ENCODE measurements around the gene RPP30. TPM values are rescaled to one million over a fixed set of nuclear protein-coding genes. Genes with fewer than 3 reads are reported as not detected.

RPP30 gene
- total and polyA plus RNA-seq, 2 of the 13 experiments (the other 11 are each of a cell fraction or from before 2014, with no cell fraction given) = 27.1 to 65.0 TPM

DNA sequence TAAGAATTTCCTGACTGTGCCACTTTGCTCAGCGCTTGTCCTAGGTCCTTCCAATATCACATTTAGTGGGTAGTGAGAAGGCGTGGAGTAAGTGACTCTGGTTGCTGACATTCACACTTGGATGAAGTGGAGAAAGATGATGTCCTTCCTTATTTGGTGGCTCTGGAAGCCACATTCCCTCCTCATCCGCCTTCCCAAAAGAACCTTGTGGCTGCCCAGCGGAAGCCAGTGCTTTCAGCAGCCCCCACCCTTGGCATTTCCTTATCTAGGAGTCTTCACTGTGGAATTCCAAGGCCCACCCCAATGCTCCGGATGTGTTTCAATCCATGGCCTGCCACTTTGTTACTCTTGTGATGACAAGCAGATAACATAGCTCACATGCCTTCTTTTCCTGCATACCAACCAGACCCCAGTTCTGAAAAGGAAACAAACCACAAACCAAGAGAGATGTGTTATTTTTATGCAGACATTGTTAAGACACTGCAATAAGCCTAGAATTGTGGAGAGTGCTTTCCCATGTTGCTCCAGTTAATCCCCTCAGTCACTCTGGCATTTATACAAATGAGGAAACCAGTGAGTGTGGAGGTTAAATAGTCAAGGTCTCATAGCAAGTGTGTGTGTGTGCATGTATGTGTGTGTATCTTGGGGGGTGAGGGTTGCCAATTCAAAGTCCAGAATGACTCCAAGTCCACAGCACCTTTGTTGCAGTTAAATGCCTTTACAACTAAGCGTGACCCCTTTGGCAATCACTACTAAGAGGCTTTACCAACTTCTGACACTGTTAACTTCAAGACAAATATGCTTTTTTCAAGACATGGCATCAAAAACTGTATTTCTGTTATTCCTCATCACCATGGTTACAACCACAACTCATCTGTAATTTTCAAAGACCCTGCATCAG, 59.4 kb downstream of the RPP30 start (continued):
- TF ChIP-seq CREM (IDR thresholded peaks at IDR 0.05) = peak; percentile 75
- TF ChIP-seq CREM (CRISPR knock-in tag; IDR thresholded peaks at IDR 0.05) = no peak
- no peak for TF ChIP-seq SRSF1 (optimal IDR thresholded peaks at IDR 0.05; ENCODE audit: low read depth, low read length)
- TF ChIP-seq U2AF2 (IDR thresholded peaks at IDR 0.05; ENCODE audit: low read depth, low read length) = no peak
- no peak for TF ChIP-seq CCDC6 (CRISPR knock-in tag; IDR thresholded peaks at IDR 0.05)
- TF ChIP-seq SSRP1 (CRISPR knock-in tag; IDR thresholded peaks at IDR 0.05) = no peak
- TF ChIP-seq NR2C2 (CRISPR knock-in tag; IDR thresholded peaks at IDR 0.05; ENCODE audit: borderline replicate concordance) = peak; percentile 87
- no peak for TF ChIP-seq AKNA (CRISPR knock-in tag; IDR thresholded peaks at IDR 0.05; ENCODE audit: borderline replicate concordance)
- no peak for TF ChIP-seq MATR3 (CRISPR knock-in tag; IDR thresholded peaks at IDR 0.05)
- TF ChIP-seq MIER3 (CRISPR knock-in tag; IDR thresholded peaks at IDR 0.05; ENCODE audit: borderline replicate concordance) = peak; percentile 89; the same call in 1 of the 2 replicates
- no peak for TF ChIP-seq REL (CRISPR knock-in tag; conservative IDR thresholded peaks at IDR 0.05)
- TF ChIP-seq SP4 (CRISPR knock-in tag; IDR thresholded peaks at IDR 0.05) = no peak
- 0 out of 2 replicates have a peak, but pooled peaks have one; percentile 64 for TF ChIP-seq ZNF567 (CRISPR knock-in tag; IDR thresholded peaks at IDR 0.05; ENCODE audit: borderline replicate concordance)
- peak; percentile 83; the same call in 1 of the 2 replicates for TF ChIP-seq HMG20A (CRISPR knock-in tag; IDR thresholded peaks at IDR 0.05; ENCODE audit: borderline replicate concordance)
- TF ChIP-seq ZNF792 (CRISPR knock-in tag; IDR thresholded peaks at IDR 0.05) = no peak
- peak; percentile 85 for TF ChIP-seq FOXA3 (CRISPR knock-in tag; IDR thresholded peaks at IDR 0.05)
- TF ChIP-seq IRF9 (CRISPR knock-in tag; IDR thresholded peaks at IDR 0.05; ENCODE audit: borderline replicate concordance) = no peak
- TF ChIP-seq SYNCRIP (IDR thresholded peaks at IDR 0.05; ENCODE audit: insufficient read depth, low read depth, low read length) = no peak
- TF ChIP-seq, protein P1, sequence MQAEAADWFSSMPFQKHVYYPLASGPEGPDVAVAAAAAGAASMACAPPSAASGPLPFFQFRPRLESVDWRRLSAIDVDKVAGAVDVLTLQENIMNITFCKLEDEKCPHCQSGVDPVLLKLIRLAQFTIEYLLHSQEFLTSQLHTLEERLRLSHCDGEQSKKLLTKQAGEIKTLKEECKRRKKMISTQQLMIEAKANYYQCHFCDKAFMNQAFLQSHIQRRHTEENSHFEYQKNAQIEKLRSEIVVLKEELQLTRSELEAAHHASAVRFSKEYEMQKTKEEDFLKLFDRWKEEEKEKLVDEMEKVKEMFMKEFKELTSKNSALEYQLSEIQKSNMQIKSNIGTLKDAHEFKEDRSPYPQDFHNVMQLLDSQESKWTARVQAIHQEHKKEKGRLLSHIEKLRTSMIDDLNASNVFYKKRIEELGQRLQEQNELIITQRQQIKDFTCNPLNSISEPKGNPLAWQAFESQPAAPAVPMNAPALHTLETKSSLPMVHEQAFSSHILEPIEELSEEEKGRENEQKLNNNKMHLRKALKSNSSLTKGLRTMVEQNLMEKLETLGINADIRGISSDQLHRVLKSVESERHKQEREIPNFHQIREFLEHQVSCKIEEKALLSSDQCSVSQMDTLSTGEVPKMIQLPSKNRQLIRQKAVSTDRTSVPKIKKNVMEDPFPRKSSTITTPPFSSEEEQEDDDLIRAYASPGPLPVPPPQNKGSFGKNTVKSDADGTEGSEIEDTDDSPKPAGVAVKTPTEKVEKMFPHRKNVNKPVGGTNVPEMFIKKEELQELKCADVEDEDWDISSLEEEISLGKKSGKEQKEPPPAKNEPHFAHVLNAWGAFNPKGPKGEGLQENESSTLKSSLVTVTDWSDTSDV (CRISPR knock-in tag; IDR thresholded peaks at IDR 0.05) = no peak
- peak; percentile 74 for TF ChIP-seq BCL6 (CRISPR knock-in tag; IDR thresholded peaks at IDR 0.05)
- TF ChIP-seq ZNF510 (CRISPR knock-in tag; IDR thresholded peaks at IDR 0.05; ENCODE audit: low read depth) = no peak

Measured in HepG2 (cell line).